HG02981 (cell line): ENCODE results near the gene ZNF653.
"Not testable (repeated sequence)": the region's sequence is repeated elsewhere in the genome, so short reads cannot be mapped to it uniquely, and the experiment has no call there.

Source experiments
- ATAC-seq: cut with Tn5 transposase; IDR thresholded peaks from one replicate; pipeline ENCODE4 v1.9.1; 2021; ENCODE audit warnings: mild to moderate bottlenecking, moderate library complexity; ENCODE audit not compliant: unreplicated experiment

Gene ZNF653

DNA sequence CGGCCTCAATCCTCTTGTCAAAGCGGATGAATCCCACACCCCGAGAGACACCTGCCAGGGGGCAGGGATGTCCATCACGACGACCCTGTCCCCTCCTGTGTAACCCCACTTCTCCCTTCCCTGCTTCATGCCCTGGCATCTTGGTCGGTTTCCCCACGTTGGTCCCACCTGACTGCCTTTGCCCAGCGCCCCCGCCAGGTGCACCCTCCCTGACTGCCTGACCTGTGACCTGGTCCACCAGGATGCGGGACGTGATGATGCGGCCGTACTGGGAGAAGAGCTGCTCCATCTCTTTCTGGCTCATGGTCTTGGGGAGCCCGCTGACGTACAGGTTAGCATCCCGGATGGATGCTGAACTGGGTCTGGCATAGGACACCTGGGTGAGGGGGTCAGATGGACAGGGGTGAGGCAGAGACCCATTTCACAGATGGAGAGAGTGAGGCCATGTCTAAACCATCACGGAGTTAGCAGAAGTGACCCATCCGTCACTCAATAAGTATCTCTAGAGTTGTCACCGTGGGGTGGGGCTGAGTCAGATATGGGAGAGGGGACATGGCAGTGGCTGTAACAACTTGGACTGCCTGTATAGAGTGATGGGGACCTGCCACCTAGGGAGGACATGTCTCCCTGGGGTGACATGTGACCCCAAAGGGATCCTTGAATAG, 47.3 kb downstream of the ZNF653 start:
- ATAC-seq, result no peak

- ATAC-seq, result no peak
Observed at GRCh38 chr19:11457831-11458230, 47.8 kb downstream of the ZNF653 start.

GRCh38 chr19:11457115-11457514, 48.5 kb downstream of the ZNF653 start:
- no peak for ATAC-seq

DNA sequence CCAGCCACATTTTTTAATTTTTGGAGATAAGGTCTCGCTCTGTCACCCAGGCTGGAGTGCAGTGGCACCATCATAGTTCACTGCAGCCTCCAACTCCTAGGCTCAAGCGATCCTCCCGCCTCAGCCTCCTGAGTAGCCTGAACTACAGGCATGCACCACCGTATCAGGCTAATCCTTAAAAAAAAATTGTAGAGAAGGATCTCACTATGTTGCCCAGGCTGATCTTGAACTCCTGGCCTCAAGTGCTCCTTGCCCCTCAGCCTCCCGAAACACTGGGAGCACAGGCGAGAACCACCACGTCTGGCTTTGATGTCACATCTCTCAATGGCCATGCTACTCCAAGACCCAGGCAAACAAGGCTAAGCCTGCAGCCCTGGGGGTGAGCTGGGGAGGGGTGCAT, 49.0 kb downstream of the ZNF653 start:
- ATAC-seq, result no peak

GRCh38 chr19:11455233-11455554, 50.4 kb downstream of the ZNF653 start:
- ATAC-seq, result not testable (repeated sequence)

DNA sequence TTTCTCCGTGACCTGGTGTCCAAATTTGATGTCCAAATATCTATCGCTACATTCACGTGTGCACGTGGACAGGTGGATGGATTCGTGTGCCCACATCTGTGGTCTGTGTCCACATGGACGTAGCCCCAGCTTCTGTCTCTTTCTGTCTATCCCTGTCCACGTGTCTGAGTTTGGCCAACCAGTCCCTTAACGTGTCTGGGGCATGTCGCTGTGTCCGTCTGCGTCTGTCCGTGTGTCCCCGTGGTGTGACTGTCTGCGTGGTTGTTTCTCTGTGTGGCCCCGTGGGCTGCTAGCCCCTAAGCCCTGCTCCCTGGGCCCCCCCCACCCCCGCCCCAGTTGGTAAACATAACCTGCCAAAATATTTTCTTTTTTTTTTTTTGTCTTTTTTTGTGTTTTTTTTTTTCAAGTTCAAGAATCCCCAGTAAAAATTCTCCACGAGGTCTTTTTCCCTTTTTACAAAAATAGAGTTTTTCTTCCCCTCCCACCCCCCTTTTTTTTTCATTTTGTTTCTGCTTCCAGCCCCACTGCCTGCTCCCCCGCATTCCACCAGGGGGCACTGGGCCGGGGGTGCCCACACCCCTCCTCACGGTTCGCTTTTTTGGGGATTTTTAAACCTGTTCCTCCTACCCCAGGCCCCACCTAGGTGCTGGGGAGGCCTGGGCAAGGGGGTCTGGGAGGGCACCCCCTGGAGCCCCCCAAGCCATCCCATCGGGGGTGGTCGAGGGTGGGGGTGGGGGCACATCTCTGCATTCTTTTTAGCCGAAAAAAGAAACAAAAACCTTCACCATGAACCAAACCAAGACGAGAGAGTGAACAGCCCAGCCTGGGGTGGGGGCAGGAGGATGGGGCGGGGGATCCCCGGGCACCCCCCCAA, 51.9 kb downstream of the ZNF653 start:
- ATAC-seq, result no peak

DNA sequence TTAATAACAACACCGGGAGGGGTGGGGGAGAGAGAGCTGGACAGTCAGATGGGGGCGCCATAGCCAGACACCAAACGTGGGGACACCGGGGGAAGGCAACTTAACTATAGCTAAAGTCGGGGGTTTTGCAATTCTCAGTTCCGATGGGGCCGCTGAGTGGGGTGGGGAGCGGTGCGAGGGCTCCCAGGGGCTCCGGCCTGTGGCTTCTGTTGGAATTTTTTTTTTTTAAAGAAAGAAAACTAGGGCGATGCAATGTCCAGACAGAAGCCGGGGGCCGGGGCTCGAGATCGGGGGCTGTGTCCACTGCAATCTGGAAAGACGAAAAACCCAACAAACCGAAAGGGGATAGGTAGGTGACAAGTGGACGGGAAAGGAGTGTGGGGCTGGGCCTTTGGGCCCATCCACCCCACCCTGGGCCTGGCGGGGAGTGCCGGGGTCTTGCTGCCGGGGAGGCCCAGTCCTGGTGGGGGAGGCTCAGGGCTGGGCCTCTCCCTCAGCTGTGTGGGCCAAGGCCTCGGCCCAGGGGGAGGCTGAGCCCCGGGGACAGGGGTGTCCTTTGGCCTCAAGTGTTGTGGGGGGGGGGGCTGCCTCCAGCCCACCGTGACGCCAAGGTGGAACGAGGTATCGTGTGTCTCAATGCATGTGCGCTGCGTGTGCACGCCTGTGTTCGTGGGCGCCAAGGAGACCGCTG, 52.9 kb downstream of the ZNF653 start:
- ATAC-seq, result no peak

DNA sequence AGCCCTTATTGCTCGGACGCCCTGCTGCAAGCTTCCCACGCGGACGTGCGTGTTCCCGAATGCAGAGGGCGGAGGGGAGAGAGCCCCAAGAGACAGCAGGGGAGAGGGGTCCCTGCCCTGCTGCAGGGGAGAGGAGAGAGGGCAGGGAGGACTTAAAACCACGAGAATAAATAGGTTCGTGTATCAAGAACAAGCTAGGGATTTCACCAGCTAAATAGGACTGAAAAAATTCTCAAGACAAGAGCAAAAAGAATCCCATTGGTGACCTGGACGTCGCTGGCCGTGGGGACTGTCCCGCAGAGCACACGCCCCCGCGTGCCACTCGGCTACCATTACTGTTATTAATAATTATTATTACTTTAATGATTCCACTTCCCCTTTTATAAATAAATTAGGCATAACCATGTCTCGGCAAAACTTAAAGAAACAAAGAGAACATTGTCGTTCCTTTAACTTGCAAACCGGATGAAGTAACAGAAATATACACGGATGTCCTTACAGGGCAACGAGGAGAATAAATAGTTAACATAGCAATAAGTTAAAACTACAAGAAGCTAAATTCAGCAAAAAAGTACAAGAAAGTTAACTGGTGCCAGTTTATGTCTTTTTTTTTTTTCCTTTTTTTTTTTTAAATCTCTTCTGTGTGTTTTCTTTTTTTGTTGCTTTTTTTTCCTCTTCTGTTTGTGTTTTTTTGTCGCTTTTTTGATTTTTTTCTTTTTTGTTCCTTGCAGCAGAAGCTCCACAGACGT, 53.6 kb downstream of the ZNF653 start:
- ATAC-seq, result no peak

- ATAC-seq, result no peak
Observed at GRCh38 chr19:11451327-11451870, 54.2 kb downstream of the ZNF653 start.

DNA sequence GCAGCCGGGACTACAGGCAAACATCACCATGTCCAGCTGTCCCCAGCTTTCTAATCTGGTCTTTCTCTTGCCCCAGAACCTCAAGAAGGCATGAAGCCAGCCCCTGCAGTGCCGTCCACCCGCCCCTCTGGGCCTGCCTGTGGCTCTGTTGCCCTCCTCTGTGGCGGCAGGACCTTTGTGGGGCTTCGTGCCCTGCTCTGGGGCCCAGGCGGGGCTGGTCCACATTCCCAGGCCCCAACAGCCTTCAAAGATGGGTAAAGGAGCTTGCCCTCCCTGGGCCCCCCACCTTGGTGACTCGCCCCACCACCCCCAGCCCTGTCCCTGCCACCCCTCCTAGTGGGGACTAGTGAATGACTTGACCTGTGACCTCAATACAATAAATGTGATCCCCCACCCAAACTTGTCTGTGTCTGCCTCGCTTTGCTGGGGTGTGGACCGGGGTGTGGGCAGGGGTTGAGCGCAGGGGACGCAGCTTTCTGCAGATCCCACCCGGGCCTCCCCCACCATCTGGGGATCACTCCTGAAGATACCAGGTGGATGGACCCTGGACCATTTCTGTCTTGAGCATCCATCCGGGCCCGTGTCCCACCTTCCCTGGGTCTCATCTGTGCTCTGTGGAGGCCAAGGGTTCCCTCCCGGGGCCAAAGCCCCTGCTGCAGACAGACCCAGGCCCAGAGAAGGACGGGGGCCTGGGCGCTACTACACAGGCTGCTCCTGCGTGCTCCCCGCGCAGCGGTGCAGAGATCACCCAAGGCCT, 54.9 kb downstream of the ZNF653 start:
- no peak for ATAC-seq

GRCh38 chr19:11448923-11449554, 56.6 kb downstream of the ZNF653 start:
- ATAC-seq, result no peak

DNA sequence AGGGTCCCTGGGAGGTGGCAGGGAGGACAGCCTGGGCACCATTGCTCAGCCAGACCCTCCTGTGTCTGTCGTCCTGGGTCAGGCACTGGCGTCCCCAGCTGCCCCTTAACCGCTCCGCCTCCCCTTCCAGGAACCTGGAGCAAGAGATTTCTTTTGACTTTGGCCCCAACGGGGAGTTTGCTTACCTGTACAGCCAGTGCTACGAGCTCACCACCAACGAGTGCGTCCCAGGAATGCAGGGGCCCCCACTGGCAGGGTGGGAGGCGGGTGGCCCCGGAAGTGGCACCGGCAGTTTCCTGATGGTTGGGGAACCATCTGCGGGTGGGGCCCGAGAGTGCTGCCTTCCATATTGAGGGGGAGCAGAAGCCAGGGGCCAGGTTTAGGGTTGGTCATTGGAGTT, 57.2 kb downstream of the ZNF653 start:
- ATAC-seq, result no peak

- no peak for ATAC-seq
Observed at GRCh38 chr19:11447347-11448262, 58.0 kb downstream of the ZNF653 start.

DNA sequence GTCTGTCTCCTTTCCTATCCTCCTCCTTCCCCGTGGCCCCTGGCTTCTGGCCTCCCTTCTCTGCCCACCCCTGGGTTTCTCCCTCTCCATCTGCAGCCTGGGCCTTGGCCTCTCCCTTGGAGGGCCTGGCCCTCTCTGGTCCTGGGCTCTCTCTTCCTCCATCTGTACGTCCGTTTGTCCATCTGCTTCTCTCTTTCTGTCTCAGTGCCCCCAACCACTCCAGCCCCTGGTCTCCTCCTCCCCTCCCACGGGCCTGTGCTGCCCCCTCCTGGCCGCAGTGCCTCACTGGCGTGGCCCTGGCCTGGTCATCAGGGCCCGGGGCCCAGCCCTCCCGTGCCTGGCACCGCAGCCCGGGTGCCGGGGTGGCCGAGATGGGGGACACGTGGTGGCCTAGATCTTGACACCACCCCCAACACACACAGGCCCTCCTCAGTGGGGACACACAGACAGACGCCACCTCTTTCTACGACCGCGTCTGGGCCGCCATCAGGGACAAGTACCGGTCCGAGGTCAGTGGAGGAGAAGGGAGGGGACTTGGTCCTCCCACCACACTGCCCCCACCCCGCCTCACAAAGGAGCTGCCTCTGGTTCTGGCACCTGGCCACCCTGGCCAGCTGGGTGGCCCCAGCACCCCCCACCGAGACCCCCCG, 58.9 kb downstream of the ZNF653 start:
- no peak for ATAC-seq

- no peak for ATAC-seq
Observed at GRCh38 chr19:11446271-11446651, 59.4 kb downstream of the ZNF653 start.

GRCh38 chr19:11445141-11445540, 60.5 kb downstream of the ZNF653 start:
- ATAC-seq, result no peak

- ATAC-seq, result no peak
Observed at GRCh38 chr19:11444059-11444458, 61.6 kb downstream of the ZNF653 start.

GRCh38 chr19:11437955-11438354, 67.7 kb downstream of the ZNF653 start:
- ATAC-seq, result no peak
